HTR-8/SVneo (cell line): Measurements from ENCODE around the gene SLC35B1.
"Not testable (repeated sequence)": the region's sequence is repeated elsewhere in the genome, so short reads cannot be mapped to it uniquely, and the experiment has no call there.

Source experiments
- DNase-seq: peaks from one replicate; pipeline ENCODE4 v3.0.0; 2011; ENCODE audit warnings: low spot score, mixed read lengths; ENCODE audit not compliant: insufficient read length
- FAIRE-seq: peaks from 2 replicates; lab custom pipeline; 2011; peaks lifted over from hg19 to GRCh38; lab: Jason Lieb, UNC

The SLC35B1 gene

GRCh38 chr17:49677134-49677932 is 30.4 kb downstream of the SLC35B1 start:
- FAIRE-seq: peak; percentile 86
- DNase-seq: peak; percentile 100

GRCh38 chr17:49676276-49676868 is 31.4 kb downstream of the SLC35B1 start:
- DNase-seq (no peak), FAIRE-seq (no peak)

DNA sequence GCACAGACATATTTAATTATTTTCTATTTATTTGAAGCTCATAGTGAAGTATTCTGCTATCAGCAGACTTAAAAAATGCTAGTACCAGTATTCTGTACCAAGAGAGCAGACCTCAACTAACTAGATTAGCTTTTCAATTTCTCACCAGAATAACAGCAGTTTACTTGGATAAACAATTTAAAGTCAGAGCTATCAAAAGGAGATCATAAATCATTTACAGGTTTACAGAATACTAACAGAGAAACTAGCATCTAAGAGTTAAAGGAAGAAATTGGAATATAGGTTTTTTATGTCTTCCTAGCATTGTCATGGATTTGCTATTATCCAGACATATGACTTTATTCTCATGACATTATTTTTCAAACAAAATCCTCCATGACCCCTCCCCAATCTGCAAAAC is 33.3 kb downstream of the SLC35B1 start:
- FAIRE-seq: no peak
- DNase-seq: no peak

- DNase-seq, FAIRE-seq: not testable (repeated sequence)
Observed at GRCh38 chr17:49673679-49674078, 34.1 kb downstream of the SLC35B1 start.

GRCh38 chr17:49670641-49671040 is 37.1 kb downstream of the SLC35B1 start:
- no peak for FAIRE-seq
- no peak for DNase-seq

DNA sequence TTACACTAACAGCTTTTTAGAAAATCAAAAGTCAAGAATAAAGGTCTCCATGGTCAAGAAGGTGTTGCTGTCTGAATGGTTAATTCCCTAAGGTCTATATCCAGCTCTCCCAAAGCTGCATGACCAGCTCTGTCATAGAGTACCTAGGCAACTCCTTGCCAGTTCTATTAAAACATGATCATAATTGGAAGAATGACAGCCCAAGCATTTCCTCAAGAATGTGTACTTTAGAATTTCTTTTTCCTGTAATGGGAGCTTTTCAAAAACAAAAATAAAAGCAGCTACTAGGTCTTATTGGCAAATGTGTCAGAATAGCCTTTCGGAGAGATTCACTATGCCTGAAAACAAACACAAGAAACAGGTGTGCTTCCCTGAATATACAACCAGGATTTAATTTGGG is 37.8 kb downstream of the SLC35B1 start:
- FAIRE-seq (no peak), DNase-seq (no peak)

DNA sequence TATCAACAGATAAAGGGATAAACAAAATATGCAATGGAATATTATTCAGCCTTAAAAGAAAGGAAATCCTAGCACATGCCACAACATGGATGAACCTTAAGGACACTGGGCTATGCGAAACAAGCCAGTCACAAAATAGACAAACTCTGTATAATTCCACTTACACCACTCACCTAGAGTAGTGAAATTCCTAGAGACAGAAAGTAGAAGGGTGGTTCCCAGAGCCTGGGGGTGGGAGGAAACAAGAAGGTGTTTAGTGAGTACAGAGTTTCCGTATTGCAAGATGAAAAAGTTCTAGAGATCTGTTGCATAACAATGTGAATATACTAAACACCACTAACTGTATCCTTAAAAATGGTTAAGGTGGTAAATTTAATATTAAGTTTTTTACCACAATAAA is 39.9 kb downstream of the SLC35B1 start:
- FAIRE-seq (no peak), DNase-seq (no peak)

DNA sequence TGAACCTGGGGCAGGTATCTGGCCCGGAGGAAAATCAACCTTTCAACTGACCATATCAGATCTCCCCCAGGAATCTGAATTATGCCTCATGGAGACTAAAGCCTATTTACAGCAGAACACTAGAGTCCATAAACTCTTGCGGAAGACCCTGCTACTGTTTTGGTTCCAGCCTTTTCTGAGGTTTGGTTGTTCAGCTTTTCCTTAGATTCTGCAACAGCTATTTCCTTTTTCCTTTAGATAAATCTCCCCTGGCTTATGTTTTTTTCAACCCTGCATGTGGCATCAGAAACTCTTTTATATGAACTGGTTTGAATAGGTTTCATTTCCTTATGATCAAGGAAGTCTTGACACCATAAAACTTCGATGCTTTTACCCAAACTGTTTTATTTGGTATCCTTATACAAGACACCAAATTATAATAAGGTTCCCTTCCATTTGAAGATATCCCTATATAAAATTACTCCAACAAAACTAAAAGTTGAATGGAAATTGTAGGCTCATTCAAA is 43.0 kb downstream of the SLC35B1 start:
- DNase-seq: no peak
- no peak for FAIRE-seq

GRCh38 chr17:49659661-49660382 is 47.9 kb downstream of the SLC35B1 start:
- FAIRE-seq (no peak), DNase-seq (no peak)

DNA sequence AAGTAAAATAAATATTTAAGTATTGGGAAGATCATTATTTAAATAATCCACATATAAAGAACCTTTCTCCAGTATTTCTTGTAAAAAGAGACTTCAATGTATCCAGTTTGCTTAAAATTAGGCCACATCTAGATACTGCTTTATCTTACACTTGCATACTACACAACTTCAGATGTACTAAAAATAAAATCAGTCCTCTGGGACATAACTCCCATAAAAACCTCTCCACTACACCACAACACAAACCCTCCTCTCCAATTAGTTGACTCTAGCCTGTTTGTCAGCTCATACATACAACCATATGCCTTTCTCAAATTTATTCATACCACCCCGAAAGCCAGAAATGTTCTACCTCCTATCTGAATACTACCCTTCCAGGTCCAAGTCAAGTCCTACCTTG is 51.5 kb downstream of the SLC35B1 start:
- FAIRE-seq (peak; percentile 13), DNase-seq (no peak)
